ENCODE data around the gene OPRM1. TPM values are rescaled to one million over a fixed set of nuclear protein-coding genes. Genes with fewer than 3 reads are reported as not detected.

Gene OPRM1
- total RNA-seq, 1 experiment from 2014 or later = not detected

DNA sequence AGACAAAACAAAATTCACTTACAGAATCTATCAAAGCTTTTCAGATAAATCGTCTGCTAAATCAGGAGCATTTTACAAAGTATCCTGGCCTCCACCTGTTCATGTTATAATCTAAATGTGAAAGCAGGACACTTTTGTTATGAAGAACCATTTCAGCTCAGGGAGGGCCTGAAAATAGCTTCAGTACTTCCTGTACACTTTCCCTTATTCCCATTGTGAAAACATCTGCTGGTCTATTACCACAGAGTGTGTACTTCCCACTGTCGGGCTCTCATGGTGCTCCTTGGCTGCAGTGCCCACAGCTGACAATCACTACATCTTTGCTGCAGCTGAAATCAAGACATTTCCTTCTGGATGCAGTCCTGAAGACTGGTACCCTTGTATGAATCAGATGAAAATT lies 128.1 kb downstream of the OPRM1 start:
- Histone ChIP-seq H3K9ac (ENCODE audit: low read length) (no peak overlapping the region), H3K27me3 (ENCODE audit: insufficient read depth, low read length) (no peaks in the 10 kb centered on the region), H3K9me3 (ENCODE audit: control insufficient read depth in 1 of 2, insufficient read depth in 1 of 2, low read depth in 1 of 2, low read length in 2 of 2) (no peaks in the 10 kb centered on the region), H3K4me3 (replicated peaks in 1 of 2; ENCODE audit: low read depth in 1 of 2, low read length in 2 of 2) (no peak overlapping the region), H4K20me1 (ENCODE audit: insufficient read depth) (no peaks in the 10 kb centered on the region), H3K9me2 (ENCODE audit: insufficient read depth) (0 out of 2 replicates have a peak, but pooled peaks cover 2% of the 10 kb centered on the region), H3K79me2 (ENCODE audit: insufficient read depth, low read length) (no peaks in the 10 kb centered on the region), H2AFZ (ENCODE audit: low read depth, low read length, poor library complexity, severe bottlenecking) (no peak overlapping the region), H3K36me3 (ENCODE audit: control insufficient read depth in 1 of 2, insufficient read depth in 2 of 2, low read length in 2 of 2) (no peaks in the 10 kb centered on the region), H3K4me2 (ENCODE audit: low read length) (no peak overlapping the region), H3K4me1 (ENCODE audit: control insufficient read depth in 1 of 2, insufficient read depth in 2 of 2, low read length in 2 of 2) (peaks cover 1 to 2% of the 10 kb centered on the region in 2 experiments; a peak in 2 of 4 replicates), H3K27ac (ENCODE audit: low read depth, low read length) (no peak overlapping the region)
- ATAC-seq (no peak), DNase-seq (ENCODE audit: low read depth, low spot score) (no peak)
- ChIA-PET POLR2A (no interaction called here), RAD21 (ENCODE audit: low non-redundant PET in 1 of 2, low total read pairs in 2 of 2, uncharacterized antibody in 2 of 2, unreplicated experiment in 2 of 2) (no interaction called here), CTCF (no interaction called here)
- no TSS peak for BruUV-seq (replicated peaks)
- TF ChIP-seq CEBPB (IDR thresholded peaks at IDR 0.05; ENCODE audit: low read depth) (no peak), ZBTB33 (IDR thresholded peaks at IDR 0.05; ENCODE audit: extremely low read depth, insufficient replicate concordance, low read length) (no peak), POLR2A (IDR thresholded peaks at IDR 0.05; ENCODE audit: borderline replicate concordance, extremely low read depth, insufficient read depth, insufficient read length) (no peak), SP1 (IDR thresholded peaks at IDR 0.05; ENCODE audit: low read depth) (no peak), CTCF (IDR thresholded peaks at IDR 0.05 in 2 of 3, conservative IDR thresholded peaks at IDR 0.05 in 1 of 3; ENCODE audit: borderline replicate concordance in 1 of 3, insufficient read depth in 1 of 3, low read depth in 2 of 3, low read length in 2 of 3) (no peak), POLR2AphosphoS5 (IDR thresholded peaks at IDR 0.05; ENCODE audit: low read depth, low read length) (no peak), YY1 (IDR thresholded peaks at IDR 0.05; ENCODE audit: extremely low read depth, insufficient replicate concordance, low read depth, low read length) (no peak), FOSL1 (IDR thresholded peaks at IDR 0.05; ENCODE audit: low read depth) (no peak), TCF7L2 (IDR thresholded peaks at IDR 0.05; ENCODE audit: borderline replicate concordance, extremely low read depth, insufficient read depth, insufficient read length) (no peak), ZNF274 (IDR thresholded peaks at IDR 0.05; ENCODE audit: low read depth, low read length) (no peak), SRF (IDR thresholded peaks at IDR 0.05; ENCODE audit: low read depth) (no peak), EGR1 (IDR thresholded peaks at IDR 0.05; ENCODE audit: low read depth) (no peak), ELF1 (IDR thresholded peaks at IDR 0.05; ENCODE audit: borderline replicate concordance, low read depth) (no peak), ZFX (IDR thresholded peaks at IDR 0.05) (no peak), EZH2 (IDR thresholded peaks at IDR 0.05) (no peak)
- TF ChIP-seq, protein P1, sequence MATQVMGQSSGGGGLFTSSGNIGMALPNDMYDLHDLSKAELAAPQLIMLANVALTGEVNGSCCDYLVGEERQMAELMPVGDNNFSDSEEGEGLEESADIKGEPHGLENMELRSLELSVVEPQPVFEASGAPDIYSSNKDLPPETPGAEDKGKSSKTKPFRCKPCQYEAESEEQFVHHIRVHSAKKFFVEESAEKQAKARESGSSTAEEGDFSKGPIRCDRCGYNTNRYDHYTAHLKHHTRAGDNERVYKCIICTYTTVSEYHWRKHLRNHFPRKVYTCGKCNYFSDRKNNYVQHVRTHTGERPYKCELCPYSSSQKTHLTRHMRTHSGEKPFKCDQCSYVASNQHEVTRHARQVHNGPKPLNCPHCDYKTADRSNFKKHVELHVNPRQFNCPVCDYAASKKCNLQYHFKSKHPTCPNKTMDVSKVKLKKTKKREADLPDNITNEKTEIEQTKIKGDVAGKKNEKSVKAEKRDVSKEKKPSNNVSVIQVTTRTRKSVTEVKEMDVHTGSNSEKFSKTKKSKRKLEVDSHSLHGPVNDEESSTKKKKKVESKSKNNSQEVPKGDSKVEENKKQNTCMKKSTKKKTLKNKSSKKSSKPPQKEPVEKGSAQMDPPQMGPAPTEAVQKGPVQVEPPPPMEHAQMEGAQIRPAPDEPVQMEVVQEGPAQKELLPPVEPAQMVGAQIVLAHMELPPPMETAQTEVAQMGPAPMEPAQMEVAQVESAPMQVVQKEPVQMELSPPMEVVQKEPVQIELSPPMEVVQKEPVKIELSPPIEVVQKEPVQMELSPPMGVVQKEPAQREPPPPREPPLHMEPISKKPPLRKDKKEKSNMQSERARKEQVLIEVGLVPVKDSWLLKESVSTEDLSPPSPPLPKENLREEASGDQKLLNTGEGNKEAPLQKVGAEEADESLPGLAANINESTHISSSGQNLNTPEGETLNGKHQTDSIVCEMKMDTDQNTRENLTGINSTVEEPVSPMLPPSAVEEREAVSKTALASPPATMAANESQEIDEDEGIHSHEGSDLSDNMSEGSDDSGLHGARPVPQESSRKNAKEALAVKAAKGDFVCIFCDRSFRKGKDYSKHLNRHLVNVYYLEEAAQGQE (IDR thresholded peaks at IDR 0.05; ENCODE audit: low read depth) = no peak
- TF ChIP-seq, protein P2, sequence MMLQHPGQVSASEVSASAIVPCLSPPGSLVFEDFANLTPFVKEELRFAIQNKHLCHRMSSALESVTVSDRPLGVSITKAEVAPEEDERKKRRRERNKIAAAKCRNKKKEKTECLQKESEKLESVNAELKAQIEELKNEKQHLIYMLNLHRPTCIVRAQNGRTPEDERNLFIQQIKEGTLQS (IDR thresholded peaks at IDR 0.05) = no peak
- intact Hi-C loops (cut with micrococcal nuclease) = no loop called here
